CD4-positive, CD25-positive, alpha-beta regulatory T cell (primary cell): ENCODE results near the gene MPPE1. TPM values are rescaled to one million over a fixed set of nuclear protein-coding genes. Genes with fewer than 3 reads are reported as not detected.

Experiments
- ATAC-seq, 2 donors: fragments of 150-1000 bp; cut with Tn5 transposase; one replicate each; pipeline ENCODE4 v1.10.0; 2021; ENCODE audit warnings: low read depth in 2 of 2, moderate number of reproducible peaks in 2 of 2, moderate library complexity in 1 of 2
- DNase-seq, 3 donors: peaks; one replicate each; pipeline versions ENCODE4 v3.0.0 to v3.0.0-alpha.2; 2012 to 2022; ENCODE audit warnings: mixed read lengths in 1 of 3
- H3K27ac ChIP-seq: one replicate; pipeline ENCODE4 v1.7.0; 2013; ENCODE audit warnings: mild to moderate bottlenecking, low read length; ENCODE audit not compliant: insufficient read depth, poor library complexity, severe bottlenecking
- H3K27me3 ChIP-seq: one replicate; pipeline ENCODE4 v1.7.0; 2013; ENCODE audit warnings: low read length; ENCODE audit not compliant: control insufficient read depth, insufficient read depth
- H3K36me3 ChIP-seq: one replicate; pipeline ENCODE4 v1.7.0; 2013; ENCODE audit warnings: mild to moderate bottlenecking, low read length, moderate library complexity; ENCODE audit not compliant: control insufficient read depth, insufficient read depth
- H3K4me1 ChIP-seq: 2 replicates; pipeline ENCODE4 v1.7.0; 2013; ENCODE audit warnings: mild to moderate bottlenecking, low read length; ENCODE audit not compliant: insufficient read depth, control insufficient read depth, poor library complexity, severe bottlenecking
- H3K4me3 ChIP-seq: one replicate; pipeline ENCODE4 v1.7.0; 2013; ENCODE audit warnings: low read depth, mild to moderate bottlenecking, low read length, moderate library complexity
- H3K9me3 ChIP-seq, 2 experiments: 1 replicate in 1 of 2; 2 replicates in 1 of 2; pipeline ENCODE4 v1.7.0; 2013; ENCODE audit warnings: low read length in 2 of 2, mild to moderate bottlenecking in 1 of 2, moderate library complexity in 1 of 2; ENCODE audit not compliant: control insufficient read depth in 2 of 2
- H3K27ac Mint-ChIP-seq, 3 donors: one replicate each; pipeline ENCODE4 v1.8.0; 2020 to 2022; ENCODE audit warnings: mild to moderate bottlenecking in 3 of 3, mixed read lengths in 3 of 3, moderate library complexity in 2 of 3
- H3K27me3 Mint-ChIP-seq: one replicate; pipeline ENCODE4 v1.8.0; 2022; ENCODE audit warnings: mild to moderate bottlenecking, mixed read lengths
- H3K36me3 Mint-ChIP-seq: one replicate; pipeline ENCODE4 v1.8.0; 2020; ENCODE audit warnings: mixed read lengths
- H3K4me1 Mint-ChIP-seq, 4 donors: one replicate each; pipeline ENCODE4 v1.8.0; 2020 to 2022; ENCODE audit warnings: mixed read lengths in 4 of 4, mild to moderate bottlenecking in 1 of 4
- H3K4me3 Mint-ChIP-seq, 4 donors: one replicate each; pipeline ENCODE4 v1.8.0; 2020 to 2022; ENCODE audit warnings: mild to moderate bottlenecking in 4 of 4, mixed read lengths in 4 of 4, moderate library complexity in 3 of 4
- H3K9me3 Mint-ChIP-seq, 7 donors: one replicate each; pipeline ENCODE4 v1.8.0; 2020 to 2022; ENCODE audit warnings: mixed read lengths in 7 of 7, mild to moderate bottlenecking in 3 of 7, moderate library complexity in 2 of 7
- polyA plus RNA-seq, 4 donors: library from polyadenylated mRNA; unstranded; fragments of 300-500 nt; fragmentation: Illumina TruSeq; gene quantifications; one replicate each; pipeline ENCODE4 v1.2.3, GENCODE V29; 2021
- total RNA-seq: library from RNA; stranded (reverse); gene quantifications from one replicate; pipeline ENCODE4 v1.2.3, GENCODE V29; 2022

The MPPE1 gene
- total and polyA plus RNA-seq, 5 donors from 2014 or later, result 40.9 to 97.4 (median 59.6) TPM

DNA sequence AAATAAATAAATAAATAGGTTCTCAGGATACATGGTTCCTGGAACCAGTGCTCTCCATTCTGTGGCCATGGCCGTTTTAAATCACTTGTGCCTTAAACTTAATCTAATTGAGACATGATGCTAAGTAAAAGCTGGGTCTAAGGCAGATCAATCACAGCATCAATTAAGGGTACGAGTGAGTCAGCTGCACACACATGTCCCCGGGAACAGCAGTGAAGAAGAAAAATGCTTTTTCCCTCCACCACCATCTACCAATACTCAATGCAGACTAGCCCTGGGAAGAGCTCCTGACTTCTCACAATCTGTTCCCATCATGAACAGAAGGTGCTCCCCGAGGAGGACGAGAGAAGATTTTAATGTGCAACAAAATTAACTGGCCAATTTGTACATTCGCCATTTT lies 63.7 kb downstream of the MPPE1 start:
- H3K36me3 ChIP-seq, result no peaks in the 10 kb centered on the region
- no peak overlapping the region for H3K4me3 Mint-ChIP-seq
- DNase-seq, result no peak

GRCh38 chr18:11842562-11842961 lies 65.6 kb downstream of the MPPE1 start:
- Mint-ChIP-seq H3K9me3 (no peaks in the 10 kb centered on the region), H3K27me3 (peaks cover 19% of the 10 kb centered on the region), H3K36me3 (no peaks in the 10 kb centered on the region), H3K4me1 (no peaks in the 10 kb centered on the region), H3K4me3 (no peak overlapping the region), H3K27ac (no peak overlapping the region)
- ATAC-seq (no peak), DNase-seq (no peak)
- Histone ChIP-seq H3K4me3 (no peak overlapping the region), H3K9me3 (no peaks in the 10 kb centered on the region), H3K27me3 (no peaks in the 10 kb centered on the region), H3K27ac (no peak overlapping the region), H3K36me3 (no peaks in the 10 kb centered on the region), H3K4me1 (no peaks in the 10 kb centered on the region)

More for the DNA sequence above, 63.7 kb downstream of the MPPE1 start:
- no peak overlapping the region for H3K27ac ChIP-seq
- H3K4me3 ChIP-seq, result no peak overlapping the region
- peaks cover under 1% of the 10 kb centered on the region for H3K4me1 ChIP-seq
- Mint-ChIP-seq H3K27me3 (peaks cover 23% of the 10 kb centered on the region), H3K27ac (no peak overlapping the region), H3K36me3 (no peaks in the 10 kb centered on the region), H3K4me1 (peaks cover 0 to 4% (median under 1%) of the 10 kb centered on the region in 4 donors), H3K9me3 (no peaks in the 10 kb centered on the region)
- H3K9me3 ChIP-seq, result no peaks in the 10 kb centered on the region
- ATAC-seq, result no peak
- H3K27me3 ChIP-seq, result no peaks in the 10 kb centered on the region

DNA sequence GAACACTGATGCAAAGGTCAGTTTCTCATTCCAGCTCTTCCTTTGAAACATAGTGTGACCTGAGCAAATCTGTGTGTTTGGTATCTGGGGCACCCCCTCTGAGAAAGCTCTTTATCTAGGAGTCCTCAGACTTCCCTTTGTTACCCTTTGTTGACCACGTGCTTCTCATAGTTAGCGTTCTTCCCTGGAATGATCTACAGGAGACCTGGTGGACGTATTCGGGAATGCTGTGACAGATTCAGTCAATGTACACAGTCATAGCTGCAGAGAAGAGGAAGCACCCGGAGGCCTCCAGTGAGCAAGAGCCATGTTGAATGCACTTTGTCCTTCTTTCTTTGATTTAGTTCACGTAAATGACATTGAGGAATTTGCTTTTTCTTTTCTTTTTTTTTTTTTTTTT lies 67.6 kb downstream of the MPPE1 start:
- no peaks in the 10 kb centered on the region for H3K9me3 ChIP-seq
- H3K9me3 Mint-ChIP-seq, result no peaks in the 10 kb centered on the region

GRCh38 chr18:11839556-11839955 lies 68.6 kb downstream of the MPPE1 start:
- Mint-ChIP-seq H3K4me3 (no peak overlapping the region), H3K9me3 (no peaks in the 10 kb centered on the region), H3K36me3 (no peaks in the 10 kb centered on the region), H3K4me1 (no peaks in the 10 kb centered on the region), H3K27me3 (peaks cover 12% of the 10 kb centered on the region), H3K27ac (no peak overlapping the region)
- Histone ChIP-seq H3K9me3 (no peaks in the 10 kb centered on the region), H3K27me3 (no peaks in the 10 kb centered on the region), H3K27ac (no peak overlapping the region), H3K36me3 (no peaks in the 10 kb centered on the region), H3K4me3 (no peak overlapping the region), H3K4me1 (no peaks in the 10 kb centered on the region)
- no peak for DNase-seq
- ATAC-seq, result no peak

More for the DNA sequence above, 67.6 kb downstream of the MPPE1 start:
- no peak for DNase-seq
- Histone ChIP-seq H3K36me3 (no peaks in the 10 kb centered on the region), H3K27me3 (no peaks in the 10 kb centered on the region), H3K27ac (no peak overlapping the region), H3K4me1 (no peaks in the 10 kb centered on the region), H3K4me3 (no peak overlapping the region)
- H3K4me1 Mint-ChIP-seq, result no peaks in the 10 kb centered on the region
- no peaks in the 10 kb centered on the region for H3K36me3 Mint-ChIP-seq
- ATAC-seq, result no peak
- H3K27ac Mint-ChIP-seq, result no peak overlapping the region
- H3K27me3 Mint-ChIP-seq, result peaks cover 12% of the 10 kb centered on the region
- no peak overlapping the region for H3K4me3 Mint-ChIP-seq

DNA sequence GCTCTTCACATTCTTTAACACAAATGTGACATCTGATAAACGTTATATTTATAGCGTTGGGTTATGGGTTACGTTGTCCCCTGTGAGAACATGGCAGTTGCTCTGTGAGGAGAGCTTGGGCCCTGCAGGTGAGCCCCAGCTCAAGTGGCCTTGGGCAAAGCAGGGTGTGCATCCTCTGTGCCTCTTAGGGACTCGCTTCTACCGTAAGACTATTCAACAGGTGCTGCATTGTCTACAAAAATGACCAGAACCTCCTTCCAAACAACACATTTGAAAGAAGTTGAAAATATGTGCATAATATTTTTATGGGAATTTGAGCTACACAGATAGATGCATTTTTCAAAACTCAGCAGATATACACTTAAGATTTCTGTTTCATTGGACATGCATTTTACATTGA lies 73.3 kb downstream of the MPPE1 start:
- H3K4me1 Mint-ChIP-seq, result no peaks in the 10 kb centered on the region
- no peaks in the 10 kb centered on the region for H3K36me3 Mint-ChIP-seq
- H3K9me3 ChIP-seq, result no peaks in the 10 kb centered on the region

More for the DNA sequence above, 73.3 kb downstream of the MPPE1 start:
- no peak overlapping the region for H3K4me3 ChIP-seq
- ATAC-seq, result no peak
- Mint-ChIP-seq H3K27ac (no peak overlapping the region), H3K4me3 (no peak overlapping the region), H3K27me3 (peaks cover 8% of the 10 kb centered on the region), H3K9me3 (peaks cover 0 to 1% (median 0%) of the 10 kb centered on the region in 7 donors)
- no peaks in the 10 kb centered on the region for H3K27me3 ChIP-seq
- no peak for DNase-seq
- H3K36me3 ChIP-seq, result no peaks in the 10 kb centered on the region
- no peak overlapping the region for H3K27ac ChIP-seq
- H3K4me1 ChIP-seq, result no peaks in the 10 kb centered on the region

Other genes starting within 250 kb of the MPPE1 start
- gene GNAL, start 219.1 kb downstream of the MPPE1 start, total RNA-seq, result 0.76 TPM
- under 1 TPM in 2 of 4 donors, not detected in 2; 0.05 to 0.09 TPM for gene GNAL, start 219.1 kb downstream of the MPPE1 start, polyA plus RNA-seq
- gene CHMP1B, start 56.9 kb downstream of the MPPE1 start, total RNA-seq, result 113 TPM
- 10 to 100 TPM; 55.4 to 68.2 (median 64.9) TPM for gene CHMP1B, start 56.9 kb downstream of the MPPE1 start, polyA plus RNA-seq
- 5.1 TPM for gene IMPA2, start 73.2 kb upstream of the MPPE1 start, total RNA-seq
- gene IMPA2, start 73.2 kb upstream of the MPPE1 start, polyA plus RNA-seq, result 10 to 100 TPM in 2 of 4 donors, 1 to 10 TPM in 2; 5.3 to 14.6 (median 8.5) TPM
- gene ANKRD62, start 185.5 kb upstream of the MPPE1 start, total RNA-seq, result not detected
- gene ANKRD62, start 185.5 kb upstream of the MPPE1 start, polyA plus RNA-seq, result not detected